ENCODE measurements around the gene VENTX. TPM values are rescaled to one million over a fixed set of nuclear protein-coding genes. Genes with fewer than 3 reads are reported as not detected.

VENTX gene
- total RNA-seq, 4 donors from 2014 or later, result 0.13 to 1.3 (median 0.34) TPM

- H3K36me3 ChIP-seq, result no peaks in the 10 kb centered on the region
- H3K9me3 ChIP-seq, result no peaks in the 10 kb centered on the region
- intact Hi-C loops (cut with DNase I; ENCODE audit: low total_unique reads) (no loop called here), in situ Hi-C loops (cut with MboI; ENCODE audit: low sequenced_read_pairs in 4 of 4) (no loop called here)
- ATAC-seq, result no peak
- H3K4me3 ChIP-seq, result no peak overlapping the region
- no peak for TF ChIP-seq CTCF (IDR thresholded peaks at IDR 0.05 in 4 of 5, conservative IDR thresholded peaks at IDR 0.05 in 1 of 5)
- TF ChIP-seq POLR2A (IDR thresholded peaks at IDR 0.05), result no peak
- H3K4me1 ChIP-seq, result no peaks in the 10 kb centered on the region
- no peak overlapping the region for H3K27ac ChIP-seq
- peaks cover 21 to 28% (median 22%) of the 10 kb centered on the region in 3 donors for H3K27me3 ChIP-seq
- no peak for DNase-seq
Measured at GRCh38 chr10:133249975-133250754, 12.5 kb downstream of the VENTX start.

GRCh38 chr10:133251388-133252222 lies 13.9 kb downstream of the VENTX start:
- H3K9me3 ChIP-seq, result no peaks in the 10 kb centered on the region
- no peaks in the 10 kb centered on the region for H3K36me3 ChIP-seq
- no peak overlapping the region for H3K4me3 ChIP-seq
- H3K27me3 ChIP-seq, result peaks cover 10 to 23% (median 13%) of the 10 kb centered on the region in 3 donors
- TF ChIP-seq CTCF (IDR thresholded peaks at IDR 0.05 in 4 of 5, conservative IDR thresholded peaks at IDR 0.05 in 1 of 5), result no peak
- no peak for TF ChIP-seq POLR2A (IDR thresholded peaks at IDR 0.05)
- intact Hi-C loops (cut with DNase I; ENCODE audit: low total_unique reads) (no loop called here), in situ Hi-C loops (cut with MboI; ENCODE audit: low sequenced_read_pairs in 4 of 4) (no loop called here)
- H3K4me1 ChIP-seq, result no peaks in the 10 kb centered on the region
- ATAC-seq (no peak), DNase-seq (no peak)
- no peak overlapping the region for H3K27ac ChIP-seq

DNA sequence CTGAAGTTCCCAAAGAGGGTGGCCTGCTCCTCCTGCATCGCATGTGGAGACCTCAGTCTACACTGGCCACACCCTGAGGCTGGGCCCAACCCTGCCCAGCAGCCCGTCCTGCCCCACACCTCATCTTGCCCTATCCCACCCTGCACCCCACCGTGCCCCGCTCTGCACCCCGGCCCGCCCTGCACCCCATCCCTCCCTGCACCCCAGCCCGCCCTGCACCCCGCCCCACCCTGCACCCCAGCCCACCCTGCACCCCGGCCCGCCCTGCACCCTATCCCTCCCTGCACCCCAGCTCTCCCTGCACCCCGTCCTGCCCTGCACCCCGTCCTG lies 14.5 kb downstream of the VENTX start:
- H3K36me3 ChIP-seq, result no peaks in the 10 kb centered on the region
- peaks cover 6 to 18% (median 7%) of the 10 kb centered on the region in 3 donors for H3K27me3 ChIP-seq
- no peaks in the 10 kb centered on the region for H3K4me1 ChIP-seq
- TF ChIP-seq POLR2A (IDR thresholded peaks at IDR 0.05) (no peak), CTCF (IDR thresholded peaks at IDR 0.05 in 4 of 5, conservative IDR thresholded peaks at IDR 0.05 in 1 of 5) (no peak)
- intact Hi-C loops (cut with DNase I; ENCODE audit: low total_unique reads), result no loop called here
- ATAC-seq (no peak), DNase-seq (no peak)
- no peak overlapping the region for H3K4me3 ChIP-seq
- H3K27ac ChIP-seq, result no peak overlapping the region
- no peaks in the 10 kb centered on the region for H3K9me3 ChIP-seq
- in situ Hi-C loops (cut with MboI; ENCODE audit: low sequenced_read_pairs in 4 of 4), result no loop called here

DNA sequence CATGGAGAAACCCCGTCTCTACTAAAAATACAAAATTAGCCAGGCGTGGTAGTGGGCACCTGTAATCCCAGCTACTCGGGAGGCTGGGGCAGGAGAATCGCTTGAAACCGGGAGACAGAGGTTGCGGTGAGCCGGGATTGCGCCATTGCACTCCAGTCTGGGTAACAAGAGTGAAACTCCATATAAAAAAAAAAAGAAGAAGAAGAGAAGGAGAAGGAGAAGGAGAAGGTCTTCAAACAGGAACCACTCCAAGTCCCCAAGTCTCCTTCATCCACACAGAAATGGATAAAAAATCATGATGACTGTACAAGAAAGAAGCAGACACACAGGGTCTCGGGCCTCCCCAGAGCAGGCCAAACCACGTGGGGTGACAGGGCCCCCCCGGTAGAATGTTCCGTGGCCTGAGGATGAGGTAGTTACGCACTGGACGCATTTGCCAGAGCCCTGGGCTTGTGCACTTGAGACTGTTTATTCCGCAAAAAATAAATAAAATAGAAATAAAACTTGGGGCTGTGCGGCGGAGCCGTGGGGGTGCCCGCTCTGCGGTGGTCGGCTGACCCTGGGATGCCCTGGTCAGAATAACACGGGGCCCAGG lies 15.8 kb downstream of the VENTX start:
- H3K36me3 ChIP-seq, result no peaks in the 10 kb centered on the region
- H3K9me3 ChIP-seq, result no peaks in the 10 kb centered on the region
- DNase-seq (no peak), ATAC-seq (no peak)
- H3K4me3 ChIP-seq, result no peak overlapping the region
- peaks cover 0 to 14% (median under 1%) of the 10 kb centered on the region in 3 donors for H3K27me3 ChIP-seq
- no peak for TF ChIP-seq POLR2A (IDR thresholded peaks at IDR 0.05)
- TF ChIP-seq CTCF (IDR thresholded peaks at IDR 0.05 in 4 of 5, conservative IDR thresholded peaks at IDR 0.05 in 1 of 5), result no peak
- in situ Hi-C loops (cut with MboI; ENCODE audit: low sequenced_read_pairs in 4 of 4) (no loop called here), intact Hi-C loops (cut with DNase I; ENCODE audit: low total_unique reads) (no loop called here)
- no peak overlapping the region for H3K27ac ChIP-seq
- peaks cover 2 to 6% of the 10 kb centered on the region in 2 donors for H3K4me1 ChIP-seq

Data from gastrocnemius medialis (tissue), 4 donors.